Loucy (cell line): Measurements from ENCODE around the gene CFAP90.

Experiments
- H2AFZ ChIP-seq: fragments of 200-600 bp; sonication (generic); 2 replicates; pipeline ENCODE4 v1.6.0; 2016; ENCODE audit warnings: antibody characterized with exemption, mild to moderate bottlenecking, low read length, moderate library complexity
- H3F3A ChIP-seq: fragments of 200-600 bp; 2 replicates; pipeline ENCODE4 v1.6.0; 2016; ENCODE audit warnings: antibody characterized with exemption, low read depth, mild to moderate bottlenecking
- H3K27me3 ChIP-seq: fragments of 200-600 bp; sonication (generic); 2 replicates; pipeline ENCODE4 v1.6.1; 2014; ENCODE audit warnings: low read length, mild to moderate bottlenecking; ENCODE audit not compliant: insufficient read depth, poor library complexity, severe bottlenecking
- H3K36me3 ChIP-seq: fragments of 200-600 bp; sonication (generic); 2 replicates; pipeline ENCODE4 v1.6.1; 2016; ENCODE audit warnings: low read length; ENCODE audit not compliant: insufficient read depth
- H3K4me1 ChIP-seq: fragments of 200-600 bp; sonication (generic); 2 replicates; pipeline ENCODE4 v1.5.1; 2014; ENCODE audit warnings: low read length, mild to moderate bottlenecking; ENCODE audit not compliant: insufficient read depth, poor library complexity, severe bottlenecking
- H3K4me2 ChIP-seq: fragments of 200-600 bp; sonication (generic); 2 replicates; pipeline ENCODE4 v1.6.0; 2014; ENCODE audit warnings: antibody characterized with exemption, low read length, low read depth, mild to moderate bottlenecking; ENCODE audit not compliant: poor library complexity, severe bottlenecking
- H3K4me3 ChIP-seq: fragments of 200-600 bp; sonication (generic); 2 replicates; pipeline ENCODE4 v1.5.1; 2014; ENCODE audit warnings: low read length, mild to moderate bottlenecking, mixed read lengths; ENCODE audit not compliant: poor library complexity, severe bottlenecking
- H3K79me2 ChIP-seq: fragments of 200-600 bp; sonication (generic); 2 replicates; pipeline ENCODE4 v1.6.1; 2014; ENCODE audit warnings: low read length; ENCODE audit not compliant: insufficient read depth
- H3K9ac ChIP-seq: fragments of 200-600 bp; sonication (generic); 2 replicates; pipeline ENCODE4 v1.6.0; 2014; ENCODE audit warnings: mild to moderate bottlenecking, low read depth, low read length, moderate library complexity; ENCODE audit not compliant: poor library complexity, severe bottlenecking
- H3K9me2 ChIP-seq: fragments of 200-600 bp; sonication (generic); replicated peaks from 2 replicates; pipeline ENCODE4 v1.6.1; 2016; ENCODE audit warnings: low read depth, low read length, mixed read lengths
- H3K9me3 ChIP-seq: fragments of 200-600 bp; sonication (generic); 2 replicates; pipeline ENCODE4 v1.6.1; 2014; ENCODE audit warnings: mild to moderate bottlenecking, antibody characterized with exemption, low read length, low read depth; ENCODE audit not compliant: insufficient read depth
- H4K20me1 ChIP-seq: fragments of 200-600 bp; sonication (generic); 2 replicates; pipeline ENCODE4 v1.6.0; 2014; ENCODE audit warnings: antibody characterized with exemption, low read length, mild to moderate bottlenecking; ENCODE audit not compliant: insufficient read depth, poor library complexity, severe bottlenecking
- EZH2phosphoT487 ChIP-seq: fragments of 200-600 bp; IDR thresholded peaks from 2 replicates; pipeline ENCODE4 v1.6.1; 2018; ENCODE audit warnings: antibody characterized with exemption, mild to moderate bottlenecking, moderate library complexity, borderline replicate concordance
- TF ChIP-seq, protein P1 (sequence below): fragments of 200-600 bp; sonication (generic); conservative IDR thresholded peaks from 2 replicates; pipeline ENCODE4 v1.5.1; 2014; ENCODE audit warnings: mild to moderate bottlenecking, antibody characterized with exemption, low read length

The CFAP90 gene

DNA sequence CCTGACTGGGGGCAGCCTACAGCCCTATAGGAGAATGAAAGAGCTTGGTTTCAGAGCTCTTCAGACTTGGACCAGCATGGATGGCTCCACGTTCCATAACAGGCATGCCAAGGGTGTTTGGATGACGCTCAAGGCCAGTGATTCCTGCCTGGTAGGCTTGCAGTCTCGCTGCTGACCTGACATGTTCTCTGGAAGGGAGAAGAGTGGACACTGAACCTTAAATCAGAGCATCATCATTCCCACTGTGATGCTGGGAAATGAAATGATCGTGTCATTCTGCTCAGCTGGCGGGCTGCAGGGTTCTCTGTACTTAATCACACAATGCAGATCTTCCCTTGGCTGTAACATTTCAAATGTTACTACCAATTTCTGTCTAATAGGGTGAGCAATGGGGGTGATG is 57.0 kb downstream of the CFAP90 start:
- Histone ChIP-seq H3K79me2 (no peaks in the 10 kb centered on the region), H3K4me2 (no peak overlapping the region), H4K20me1 (no peaks in the 10 kb centered on the region), H3K9ac (no peak overlapping the region), H3K27me3 (peaks cover 23% of the 10 kb centered on the region), H3K4me3 (no peak overlapping the region), H3F3A (no peaks in the 10 kb centered on the region), H3K9me3 (no peaks in the 10 kb centered on the region), H2AFZ (no peak overlapping the region), H3K36me3 (no peaks in the 10 kb centered on the region), H3K4me1 (no peaks in the 10 kb centered on the region), H3K9me2 (no peaks in the 10 kb centered on the region)
- TF ChIP-seq, protein P1, sequence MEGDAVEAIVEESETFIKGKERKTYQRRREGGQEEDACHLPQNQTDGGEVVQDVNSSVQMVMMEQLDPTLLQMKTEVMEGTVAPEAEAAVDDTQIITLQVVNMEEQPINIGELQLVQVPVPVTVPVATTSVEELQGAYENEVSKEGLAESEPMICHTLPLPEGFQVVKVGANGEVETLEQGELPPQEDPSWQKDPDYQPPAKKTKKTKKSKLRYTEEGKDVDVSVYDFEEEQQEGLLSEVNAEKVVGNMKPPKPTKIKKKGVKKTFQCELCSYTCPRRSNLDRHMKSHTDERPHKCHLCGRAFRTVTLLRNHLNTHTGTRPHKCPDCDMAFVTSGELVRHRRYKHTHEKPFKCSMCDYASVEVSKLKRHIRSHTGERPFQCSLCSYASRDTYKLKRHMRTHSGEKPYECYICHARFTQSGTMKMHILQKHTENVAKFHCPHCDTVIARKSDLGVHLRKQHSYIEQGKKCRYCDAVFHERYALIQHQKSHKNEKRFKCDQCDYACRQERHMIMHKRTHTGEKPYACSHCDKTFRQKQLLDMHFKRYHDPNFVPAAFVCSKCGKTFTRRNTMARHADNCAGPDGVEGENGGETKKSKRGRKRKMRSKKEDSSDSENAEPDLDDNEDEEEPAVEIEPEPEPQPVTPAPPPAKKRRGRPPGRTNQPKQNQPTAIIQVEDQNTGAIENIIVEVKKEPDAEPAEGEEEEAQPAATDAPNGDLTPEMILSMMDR = no peak
- no peak for TF ChIP-seq EZH2phosphoT487

DNA sequence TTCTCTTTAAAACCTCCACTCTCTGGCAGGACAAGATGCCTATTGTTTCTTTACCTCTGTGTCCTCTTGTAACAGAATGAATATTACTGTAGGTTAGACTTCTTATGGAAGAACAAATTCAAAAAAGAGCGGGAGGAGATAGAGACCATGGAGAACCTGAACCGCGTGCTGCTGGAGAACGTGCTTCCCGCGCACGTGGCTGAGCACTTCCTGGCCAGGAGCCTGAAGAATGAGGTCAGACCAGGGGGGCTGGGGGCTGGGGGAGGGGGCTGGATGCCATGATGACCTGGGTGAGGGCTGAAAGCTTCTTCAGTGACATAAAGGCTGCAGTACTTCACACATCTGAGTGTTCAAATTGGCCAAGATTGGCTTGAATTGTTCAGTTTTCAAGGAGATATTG is 61.4 kb downstream of the CFAP90 start:
- Histone ChIP-seq H3K27me3 (peaks cover 41% of the 10 kb centered on the region), H3K9me2 (no peaks in the 10 kb centered on the region), H3K9ac (no peak overlapping the region), H3K36me3 (no peaks in the 10 kb centered on the region), H3K9me3 (no peaks in the 10 kb centered on the region), H3F3A (no peaks in the 10 kb centered on the region), H2AFZ (no peak overlapping the region), H3K79me2 (no peaks in the 10 kb centered on the region), H4K20me1 (no peaks in the 10 kb centered on the region), H3K4me3 (no peak overlapping the region), H3K4me1 (no peaks in the 10 kb centered on the region), H3K4me2 (no peak overlapping the region)
- TF ChIP-seq, protein P1 = no peak
- no peak for TF ChIP-seq EZH2phosphoT487

GRCh38 chr5:7787770-7788169 is 63.2 kb downstream of the CFAP90 start:
- H3K9ac ChIP-seq = no peak overlapping the region
- no peak overlapping the region for H3K4me2 ChIP-seq
- H2AFZ ChIP-seq = no peak overlapping the region
- H3K4me3 ChIP-seq = no peak overlapping the region
- peaks cover 56% of the 10 kb centered on the region for H3K27me3 ChIP-seq
- no peaks in the 10 kb centered on the region for H3K4me1 ChIP-seq
- no peak for TF ChIP-seq EZH2phosphoT487
- TF ChIP-seq, protein P1 = no peak
- no peaks in the 10 kb centered on the region for H3K36me3 ChIP-seq
- no peaks in the 10 kb centered on the region for H3K9me3 ChIP-seq
- H3F3A ChIP-seq = no peaks in the 10 kb centered on the region
- H3K9me2 ChIP-seq = no peaks in the 10 kb centered on the region
- no peaks in the 10 kb centered on the region for H3K79me2 ChIP-seq
- no peaks in the 10 kb centered on the region for H4K20me1 ChIP-seq
